Smooth muscle cell (in vitro differentiated cells): ENCODE results near the gene OVAAL. TPM values are rescaled to one million over a fixed set of nuclear protein-coding genes. Genes with fewer than 3 reads are reported as not detected.

ENCODE experiments used
- DNase-seq: peaks from one replicate; lab custom pipeline; 2025; ENCODE audit not compliant: unreplicated experiment; lab: John Stamatoyannopoulos, UW
- H2AFZ ChIP-seq: fragments of 200-600 bp; sonication (generic); 2 replicates; pipeline ENCODE4 v1.6.0; 2016; ENCODE audit warnings: antibody characterized with exemption, low read depth, mild to moderate bottlenecking
- H3F3A ChIP-seq: fragments of 200-600 bp; sonication (generic); 2 replicates; pipeline ENCODE4 v1.6.0; 2017; ENCODE audit warnings: antibody characterized with exemption, low read depth
- H3K27ac ChIP-seq: fragments of 200-600 bp; sonication (generic); 2 replicates; pipeline ENCODE4 v1.5.1; 2016; ENCODE audit warnings: low read depth, mild to moderate bottlenecking
- H3K27me3 ChIP-seq: fragments of 200-600 bp; sonication (generic); 2 replicates; pipeline ENCODE4 v1.6.1; 2016; ENCODE audit warnings: low read depth, mild to moderate bottlenecking
- H3K36me3 ChIP-seq: fragments of 200-600 bp; sonication (generic); 2 replicates; pipeline ENCODE4 v1.5.1; 2016; ENCODE audit warnings: low read depth
- H3K4me1 ChIP-seq: fragments of 200-600 bp; sonication (generic); 2 replicates; pipeline ENCODE4 v1.5.1; 2016; ENCODE audit warnings: low read depth
- H3K4me2 ChIP-seq: fragments of 200-600 bp; sonication (generic); 2 replicates; pipeline ENCODE4 v1.6.0; 2016; ENCODE audit warnings: mild to moderate bottlenecking
- H3K4me3 ChIP-seq: fragments of 200-600 bp; sonication (generic); 2 replicates; pipeline ENCODE4 v1.5.1; 2016; ENCODE audit warnings: mild to moderate bottlenecking
- H3K79me2 ChIP-seq: fragments of 200-600 bp; sonication (generic); 2 replicates; pipeline ENCODE4 v1.6.0; 2016; ENCODE audit warnings: low read depth, mild to moderate bottlenecking
- H3K9ac ChIP-seq: fragments of 200-600 bp; sonication (generic); 2 replicates; pipeline ENCODE4 v1.6.0; 2016; ENCODE audit warnings: low read depth
- H3K9me3 ChIP-seq: fragments of 200-600 bp; sonication (generic); replicated peaks from 2 replicates; pipeline ENCODE4 v1.5.1; 2016; ENCODE audit warnings: low read depth
- H4K20me1 ChIP-seq: fragments of 200-600 bp; sonication (generic); 2 replicates; pipeline ENCODE4 v1.6.0; 2016; ENCODE audit warnings: low read depth
- WGBS: methylation state at CpG from one replicate; pipeline ENCODE4 v1.1.7; 2016; ENCODE audit warnings: low lambda C conversion rate; 5-methylcytosine and 5-hydroxymethylcytosine counted together
- polyA plus RNA-seq: library from polyadenylated mRNA; unstranded; fragments of >200 nt; fragmentation: Nextera tagmentation; extraction: Ambion mirVana; gene quantifications from 2 replicates; pipeline ENCODE4 v1.2.1, GENCODE V29; 2016
- small RNA-seq: library from RNA; depleted of rRNA; stranded (forward); fragments of <200 nt; gene quantifications from one replicate; pipeline ENCODE3, GENCODE V24; 2014
- total RNA-seq: library from RNA; depleted of rRNA; stranded (reverse); fragments of >200 nt; gene quantifications from 2 replicates; pipeline ENCODE4 v1.2.3, GENCODE V29; 2014
- TF ChIP-seq, protein P1 (sequence below): fragments of 200-600 bp; sonication (generic); IDR thresholded peaks from 2 replicates; pipeline ENCODE4 v1.5.1; 2017; ENCODE audit warnings: borderline replicate concordance, mild to moderate bottlenecking, antibody characterized with exemption; ENCODE audit not compliant: insufficient read depth, poor library complexity, severe bottlenecking

Gene OVAAL
- total and polyA plus RNA-seq, 2 experiments from 2014 or later: not detected

DNA sequence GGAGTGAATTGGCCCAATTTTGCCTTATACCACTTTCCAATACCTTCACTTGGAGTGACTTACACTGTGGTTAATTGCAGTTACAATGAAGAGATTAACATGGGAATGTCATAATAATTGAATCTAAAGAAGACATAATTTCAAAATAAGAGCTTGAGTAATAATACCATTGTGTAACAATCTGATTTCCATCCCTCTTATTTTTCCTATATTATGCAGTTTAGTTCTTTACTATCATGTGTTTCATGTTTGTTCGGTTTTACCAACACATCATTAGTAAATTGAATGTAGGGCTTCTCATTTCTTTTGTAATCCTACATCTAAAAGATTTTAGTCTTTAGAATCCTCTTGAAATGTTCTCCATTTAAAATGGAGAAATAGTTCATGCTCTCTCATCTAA is 53.9 kb downstream of the OVAAL start:
- H3K9me3 ChIP-seq: no peaks in the 10 kb centered on the region
- H3K9ac ChIP-seq: no peak overlapping the region
- H3K4me3 ChIP-seq: no peak overlapping the region
- 100% methylated on average over 1 of the region's 1 CpG for WGBS
- H3K4me1 ChIP-seq: no peaks in the 10 kb centered on the region
- H3K27me3 ChIP-seq: no peaks in the 10 kb centered on the region
- no peak for DNase-seq
- H3F3A ChIP-seq: no peaks in the 10 kb centered on the region
- no peak overlapping the region for H3K4me2 ChIP-seq
- H3K36me3 ChIP-seq: no peaks in the 10 kb centered on the region
- no peaks in the 10 kb centered on the region for H3K79me2 ChIP-seq
- H2AFZ ChIP-seq: no peak overlapping the region
- no peak overlapping the region for H3K27ac ChIP-seq
- TF ChIP-seq, protein P1, sequence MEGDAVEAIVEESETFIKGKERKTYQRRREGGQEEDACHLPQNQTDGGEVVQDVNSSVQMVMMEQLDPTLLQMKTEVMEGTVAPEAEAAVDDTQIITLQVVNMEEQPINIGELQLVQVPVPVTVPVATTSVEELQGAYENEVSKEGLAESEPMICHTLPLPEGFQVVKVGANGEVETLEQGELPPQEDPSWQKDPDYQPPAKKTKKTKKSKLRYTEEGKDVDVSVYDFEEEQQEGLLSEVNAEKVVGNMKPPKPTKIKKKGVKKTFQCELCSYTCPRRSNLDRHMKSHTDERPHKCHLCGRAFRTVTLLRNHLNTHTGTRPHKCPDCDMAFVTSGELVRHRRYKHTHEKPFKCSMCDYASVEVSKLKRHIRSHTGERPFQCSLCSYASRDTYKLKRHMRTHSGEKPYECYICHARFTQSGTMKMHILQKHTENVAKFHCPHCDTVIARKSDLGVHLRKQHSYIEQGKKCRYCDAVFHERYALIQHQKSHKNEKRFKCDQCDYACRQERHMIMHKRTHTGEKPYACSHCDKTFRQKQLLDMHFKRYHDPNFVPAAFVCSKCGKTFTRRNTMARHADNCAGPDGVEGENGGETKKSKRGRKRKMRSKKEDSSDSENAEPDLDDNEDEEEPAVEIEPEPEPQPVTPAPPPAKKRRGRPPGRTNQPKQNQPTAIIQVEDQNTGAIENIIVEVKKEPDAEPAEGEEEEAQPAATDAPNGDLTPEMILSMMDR: no peak
- no peaks in the 10 kb centered on the region for H4K20me1 ChIP-seq

DNA sequence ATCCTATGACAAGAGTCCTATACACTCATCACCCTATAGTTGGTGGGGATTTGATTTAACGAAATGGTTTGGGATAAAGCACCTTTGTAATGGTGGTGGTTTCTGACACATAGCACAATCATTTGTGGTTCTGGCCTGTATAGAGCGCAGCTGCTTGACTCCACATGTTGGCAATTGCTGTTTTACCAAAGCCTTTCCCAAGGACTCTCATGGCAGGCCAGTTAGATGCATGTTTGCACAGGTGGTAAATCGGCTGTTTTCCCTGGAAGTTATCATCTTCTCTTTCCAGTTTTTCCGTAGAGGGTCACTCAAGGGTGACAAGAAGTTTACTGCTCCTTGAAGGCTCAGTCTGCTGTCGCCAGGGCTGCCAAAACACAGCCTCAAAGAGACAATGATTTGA is 56.0 kb downstream of the OVAAL start:
- Histone ChIP-seq H3K9ac (no peak overlapping the region), H3K4me1 (no peaks in the 10 kb centered on the region), H3K4me3 (no peak overlapping the region), H3K27me3 (no peaks in the 10 kb centered on the region), H3K4me2 (no peak overlapping the region), H3F3A (no peaks in the 10 kb centered on the region), H3K79me2 (no peaks in the 10 kb centered on the region), H2AFZ (no peak overlapping the region), H4K20me1 (no peaks in the 10 kb centered on the region), H3K27ac (no peak overlapping the region), H3K36me3 (no peaks in the 10 kb centered on the region), H3K9me3 (no peaks in the 10 kb centered on the region)
- no peak for DNase-seq
- 71% methylated on average over 5 of the region's 5 CpGs for WGBS
- TF ChIP-seq, protein P1: no peak

DNA sequence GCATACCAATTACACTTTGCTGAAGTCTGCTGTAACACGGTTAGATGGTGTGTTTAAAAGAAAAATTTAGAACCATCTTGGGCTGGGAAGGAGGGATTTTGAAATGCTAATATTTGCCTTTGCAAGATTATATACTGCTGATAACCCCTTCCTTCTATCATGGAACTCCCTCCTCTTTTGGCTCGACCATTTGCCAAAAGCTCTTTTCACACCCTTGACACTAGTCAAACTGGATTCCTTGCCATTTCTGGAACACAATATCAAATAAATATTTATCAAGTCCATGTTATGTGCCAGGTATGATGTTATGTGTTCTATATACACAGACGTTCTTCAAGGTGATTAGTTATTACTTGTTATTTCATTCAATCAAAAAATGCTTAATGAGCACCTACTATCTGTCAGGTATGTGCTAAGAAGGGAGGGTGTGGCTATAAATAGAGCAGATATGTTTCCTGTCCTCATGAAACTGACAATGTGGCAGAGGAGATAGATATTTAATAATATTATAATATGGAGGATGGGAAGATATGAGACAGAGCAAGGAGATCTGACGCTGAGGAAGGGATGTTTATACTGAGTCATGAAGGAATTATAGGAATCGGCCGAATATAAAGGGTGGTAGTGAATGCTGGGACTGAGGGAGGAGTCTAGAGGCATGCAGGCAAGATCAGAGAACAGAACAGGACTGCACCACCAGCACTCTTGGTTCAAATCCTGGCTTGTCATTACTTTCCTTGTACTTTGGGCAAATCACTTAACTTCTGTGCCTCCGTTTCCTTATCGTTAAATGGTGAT is 56.9 kb downstream of the OVAAL start:
- H3K9ac ChIP-seq: no peak overlapping the region
- no peak overlapping the region for H2AFZ ChIP-seq
- DNase-seq: no peak
- H3K36me3 ChIP-seq: no peaks in the 10 kb centered on the region
- no peaks in the 10 kb centered on the region for H4K20me1 ChIP-seq
- no peaks in the 10 kb centered on the region for H3F3A ChIP-seq
- H3K27ac ChIP-seq: no peak overlapping the region
- TF ChIP-seq, protein P1: no peak
- H3K9me3 ChIP-seq: no peaks in the 10 kb centered on the region
- H3K4me2 ChIP-seq: no peak overlapping the region
- H3K4me3 ChIP-seq: no peak overlapping the region
- 88% methylated on average over 8 of the region's 8 CpGs for WGBS
- no peaks in the 10 kb centered on the region for H3K79me2 ChIP-seq
- H3K27me3 ChIP-seq: no peaks in the 10 kb centered on the region
- H3K4me1 ChIP-seq: no peaks in the 10 kb centered on the region

Small RNA genes within 50 kb of the gene (small RNA-seq; reads per million reads assigned to genes)
- not detected for gene RF00019

Other genes with a start within 250 kb of the OVAAL start
- 45.9 and 48.7 TPM in 2 replicates for gene ACBD6, start 56.4 kb upstream of the OVAAL start, total RNA-seq
- 43.0 and 44.1 TPM in 2 replicates for gene ACBD6, start 56.4 kb upstream of the OVAAL start, polyA plus RNA-seq
- gene XPR1, start 73.1 kb downstream of the OVAAL start, total RNA-seq: 27.6 and 33.8 TPM in 2 replicates
- gene XPR1, start 73.1 kb downstream of the OVAAL start, polyA plus RNA-seq: 9.3 and 9.5 TPM in 2 replicates